Prostate gland (tissue), 2 donors: ENCODE results near the gene AFM. TPM values are rescaled to one million over a fixed set of nuclear protein-coding genes. Genes with fewer than 3 reads are reported as not detected.

Experiments
- DNase-seq: peaks from one replicate; pipeline ENCODE4 v3.0.0-alpha.2; 2019; ENCODE audit warnings: low spot score
- H3K27ac ChIP-seq, 2 donors: fragments of 200-600 bp; sonication (generic); 2 replicates each; pipeline ENCODE4 v1.5.1; 2017 to 2019
- H3K27me3 ChIP-seq: fragments of 200-600 bp; sonication (generic); replicated peaks from 2 replicates; pipeline ENCODE4 v1.5.1; 2019; ENCODE audit not compliant: insufficient read depth
- H3K36me3 ChIP-seq, 2 donors: fragments of 200-600 bp; sonication (generic); 1 replicate in 1 of 2; 2 replicates in 1 of 2; pipeline versions ENCODE4 v1.5.1 to v1.8.1; 2017 to 2019
- H3K4me1 ChIP-seq: fragments of 200-600 bp; sonication (generic); replicated peaks from 2 replicates; pipeline ENCODE4 v1.5.1; 2019
- H3K4me3 ChIP-seq, 2 donors: fragments of 200-600 bp; sonication (generic); 2 replicates each; pipeline ENCODE4 v1.5.1; 2017 to 2019
- H3K9me3 ChIP-seq: fragments of 200-600 bp; sonication (generic); 2 replicates; pipeline ENCODE4 v1.5.1; 2017
- POLR2A ChIP-seq: fragments of 450-650 bp; IDR thresholded peaks from one replicate; pipeline ENCODE4 v1.6.1; 2016; ENCODE audit warnings: antibody characterized with exemption, mild to moderate bottlenecking
- POLR2AphosphoS5 ChIP-seq: sonication (generic); formaldehyde crosslinking; IDR thresholded peaks from one replicate; pipeline ENCODE4 v1.6.1; 2017; ENCODE audit warnings: antibody characterized with exemption
- whole genome bisulfite sequencing: methylation state at CpG from one replicate; pipeline ENCODE4 v1.1.5; 2018; 5-methylcytosine and 5-hydroxymethylcytosine counted together
- intact Hi-C: fragments of 100-400 bp; cut with DNase I; formaldehyde crosslinking; loops from one replicate; pipeline ENCODE4 v1.14.2; 2022
- total RNA-seq, 2 donors: library from RNA; depleted of rRNA; stranded (reverse); fragments of >200 nt; gene quantifications; one replicate each; pipeline ENCODE4 v1.1.0, GENCODE V29; 2016
- TF ChIP-seq, protein P1 (sequence below), 4 experiments: fragments of 200-600 bp in 2 of 4; fragments of 450-650 bp in 2 of 4; sonication (generic) in 2 of 4; IDR thresholded peaks; 1 replicate in 3 of 4; 2 replicates in 1 of 4; pipeline ENCODE4 v1.5.1; 2016 to 2019; ENCODE audit warnings: antibody characterized with exemption in 4 of 4, mild to moderate bottlenecking in 2 of 4, moderate library complexity in 2 of 4

The AFM gene
- total RNA-seq, 2 donors from 2014 or later = not detected

- Histone ChIP-seq H3K36me3 (no peaks in the 10 kb centered on the region), H3K4me1 (no peaks in the 10 kb centered on the region), H3K27ac (no peak overlapping the region), H3K27me3 (no peaks in the 10 kb centered on the region), H3K9me3 (no peaks in the 10 kb centered on the region), H3K4me3 (no peak overlapping the region)
- DNase-seq = no peak
- TF ChIP-seq, protein P1, sequence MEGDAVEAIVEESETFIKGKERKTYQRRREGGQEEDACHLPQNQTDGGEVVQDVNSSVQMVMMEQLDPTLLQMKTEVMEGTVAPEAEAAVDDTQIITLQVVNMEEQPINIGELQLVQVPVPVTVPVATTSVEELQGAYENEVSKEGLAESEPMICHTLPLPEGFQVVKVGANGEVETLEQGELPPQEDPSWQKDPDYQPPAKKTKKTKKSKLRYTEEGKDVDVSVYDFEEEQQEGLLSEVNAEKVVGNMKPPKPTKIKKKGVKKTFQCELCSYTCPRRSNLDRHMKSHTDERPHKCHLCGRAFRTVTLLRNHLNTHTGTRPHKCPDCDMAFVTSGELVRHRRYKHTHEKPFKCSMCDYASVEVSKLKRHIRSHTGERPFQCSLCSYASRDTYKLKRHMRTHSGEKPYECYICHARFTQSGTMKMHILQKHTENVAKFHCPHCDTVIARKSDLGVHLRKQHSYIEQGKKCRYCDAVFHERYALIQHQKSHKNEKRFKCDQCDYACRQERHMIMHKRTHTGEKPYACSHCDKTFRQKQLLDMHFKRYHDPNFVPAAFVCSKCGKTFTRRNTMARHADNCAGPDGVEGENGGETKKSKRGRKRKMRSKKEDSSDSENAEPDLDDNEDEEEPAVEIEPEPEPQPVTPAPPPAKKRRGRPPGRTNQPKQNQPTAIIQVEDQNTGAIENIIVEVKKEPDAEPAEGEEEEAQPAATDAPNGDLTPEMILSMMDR (IDR thresholded peaks at IDR 0.05) = no peak
- no peak for TF ChIP-seq POLR2A
- TF ChIP-seq POLR2AphosphoS5 = no peak
- intact Hi-C loops = no loop called here
Measured at GRCh38 chr4:73453701-73454005, 27.9 kb upstream of the AFM start.

GRCh38 chr4:73454920-73455319 is 26.6 kb upstream of the AFM start:
- intact Hi-C loops = no loop called here
- Histone ChIP-seq H3K36me3 (no peaks in the 10 kb centered on the region), H3K27me3 (no peaks in the 10 kb centered on the region), H3K27ac (no peak overlapping the region), H3K4me3 (no peak overlapping the region), H3K4me1 (no peaks in the 10 kb centered on the region), H3K9me3 (no peaks in the 10 kb centered on the region)
- no peak for DNase-seq
- TF ChIP-seq POLR2AphosphoS5 = no peak
- TF ChIP-seq POLR2A = no peak
- TF ChIP-seq, protein P1 (IDR thresholded peaks at IDR 0.05) = no peak
- 89% methylated on average over 3 of the region's 3 CpGs for WGBS

DNA sequence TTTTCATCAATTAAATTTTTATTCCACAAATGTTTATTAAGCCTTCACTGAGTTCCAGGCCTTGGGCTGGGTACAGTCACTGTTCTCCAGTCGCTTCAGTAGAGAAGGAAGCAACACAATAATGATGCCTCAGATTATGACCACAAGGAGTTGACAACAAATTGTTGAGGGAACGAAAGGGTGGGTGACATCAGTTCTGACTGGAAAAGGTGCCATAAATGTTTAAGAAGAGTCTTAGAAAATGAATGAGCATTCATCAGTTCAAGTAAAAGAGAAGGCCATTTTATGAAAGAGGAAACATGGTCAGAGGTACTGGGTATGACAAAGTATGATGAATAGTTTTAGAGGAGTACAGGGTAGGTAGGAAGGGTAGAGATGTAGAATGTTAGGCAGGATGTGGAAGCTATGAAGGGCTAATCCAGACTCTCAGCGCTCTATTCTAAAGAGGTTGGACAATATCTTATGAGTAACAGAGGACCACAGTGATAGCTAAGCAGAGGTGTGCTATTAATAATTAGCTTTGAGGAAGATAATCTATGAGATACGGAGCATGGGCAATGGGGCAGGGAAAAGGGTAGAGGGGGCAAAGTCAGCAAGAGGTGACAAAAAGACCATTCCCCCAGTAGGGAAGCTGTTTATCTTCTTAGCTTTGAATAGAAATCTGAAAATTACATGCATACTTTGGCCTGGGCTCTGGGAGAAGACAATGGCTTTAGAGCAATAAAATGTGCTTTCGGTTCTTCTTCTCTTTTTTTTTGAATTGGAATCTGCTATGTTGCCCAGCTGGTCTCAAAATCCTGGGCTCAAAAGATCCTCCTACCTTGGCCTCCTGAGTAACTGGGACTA is 25.1 kb upstream of the AFM start:
- intact Hi-C loops = no loop called here
- Histone ChIP-seq H3K36me3 (no peaks in the 10 kb centered on the region), H3K4me3 (no peak overlapping the region), H3K27me3 (no peaks in the 10 kb centered on the region), H3K4me1 (no peaks in the 10 kb centered on the region), H3K27ac (no peak overlapping the region), H3K9me3 (no peaks in the 10 kb centered on the region)
- TF ChIP-seq POLR2AphosphoS5 = no peak
- no peak for TF ChIP-seq POLR2A
- TF ChIP-seq, protein P1 (IDR thresholded peaks at IDR 0.05) = no peak
- DNase-seq = no peak
- 72% methylated on average over 5 of the region's 5 CpGs for WGBS

- Histone ChIP-seq H3K27me3 (no peaks in the 10 kb centered on the region), H3K4me1 (no peaks in the 10 kb centered on the region), H3K27ac (no peak overlapping the region), H3K9me3 (no peaks in the 10 kb centered on the region), H3K4me3 (no peak overlapping the region), H3K36me3 (no peaks in the 10 kb centered on the region)
- no peak for TF ChIP-seq POLR2AphosphoS5
- no peak for TF ChIP-seq POLR2A
- TF ChIP-seq, protein P1 (IDR thresholded peaks at IDR 0.05) = no peak
- WGBS = 84% methylated on average over 4 of the region's 4 CpGs
- no peak for DNase-seq
- intact Hi-C loops = no loop called here
Measured at GRCh38 chr4:73458184-73459047, 23.1 kb upstream of the AFM start.
